ENCODE data around the gene ZNF263.
"Not testable (repeated sequence)": the region's sequence is repeated elsewhere in the genome, so short reads cannot be mapped to it uniquely, and the experiment has no call there.

ZNF263 gene

DNA sequence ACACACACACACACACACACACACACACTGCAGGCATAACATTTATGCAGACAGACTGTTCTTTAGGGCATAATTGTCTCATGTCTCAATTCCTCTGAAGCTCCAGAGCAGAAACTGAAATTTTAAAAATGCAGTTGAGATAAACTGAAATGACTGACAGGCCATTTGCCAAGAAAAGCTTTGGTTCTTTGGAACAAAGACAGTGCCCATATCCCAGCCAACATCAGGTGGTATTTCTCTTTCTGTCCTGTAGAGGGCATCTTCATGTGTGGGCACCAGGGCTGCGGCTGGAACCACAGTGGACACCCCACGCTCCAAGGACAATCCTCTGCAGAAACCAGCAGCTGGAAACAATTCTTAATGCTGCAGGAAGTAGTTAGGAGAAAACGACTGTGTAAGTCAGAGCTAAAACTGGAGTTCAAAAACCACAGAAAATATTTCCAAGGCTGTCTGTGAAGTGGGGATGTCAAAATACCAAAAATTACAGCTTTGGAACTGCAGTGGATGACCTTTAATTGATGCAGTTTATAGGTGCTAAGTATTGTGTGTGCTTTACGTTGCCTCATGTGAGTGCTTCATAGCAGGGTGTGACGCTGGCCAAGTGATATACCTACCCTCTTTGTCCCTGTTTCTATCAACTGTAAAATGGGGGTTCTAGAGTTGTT lies 16.3 kb upstream of the ZNF263 start:
- no peak for DNase-seq (ENCODE audit: low read depth, low spot score)

DNA sequence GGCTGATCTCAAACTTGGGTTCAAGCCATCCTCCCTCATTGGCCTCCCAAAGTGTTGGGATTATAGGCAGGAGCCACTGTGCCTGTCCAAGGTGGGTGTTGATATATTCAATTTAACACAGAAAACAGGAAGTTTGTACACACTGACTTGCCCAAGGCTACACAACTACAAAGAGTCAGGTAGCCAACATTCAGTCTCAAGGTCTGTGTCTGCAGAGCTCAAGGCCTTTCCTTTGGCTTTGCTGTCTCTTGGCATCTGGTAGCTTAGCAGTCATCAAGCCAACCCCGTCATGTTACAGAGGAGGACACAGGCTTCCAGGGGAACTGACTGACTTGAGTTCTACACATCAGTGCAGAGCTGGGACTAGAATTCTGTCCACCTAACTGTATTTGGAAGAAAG lies 15.0 kb upstream of the ZNF263 start:
- DNase-seq (ENCODE audit: low read depth, low spot score), result no peak

DNA sequence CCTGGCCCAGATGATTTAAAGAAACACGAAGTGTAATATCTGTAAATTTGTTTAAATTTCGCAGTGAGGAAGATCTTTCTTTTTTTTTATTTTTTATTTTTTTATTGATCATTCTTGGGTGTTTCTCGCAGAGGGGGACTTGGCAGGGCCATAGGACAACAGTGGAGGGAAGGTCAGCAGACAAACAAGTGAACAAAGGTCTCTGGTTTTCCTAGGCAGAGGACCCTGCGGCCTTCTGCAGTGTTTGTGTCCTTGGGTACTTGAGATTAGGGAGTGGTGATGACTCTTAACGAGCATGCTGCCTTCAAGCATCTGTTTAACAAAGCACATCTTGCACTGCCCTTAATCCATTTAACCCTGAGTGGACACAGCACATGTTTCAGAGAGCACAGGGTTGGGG lies 12.6 kb upstream of the ZNF263 start:
- not testable (repeated sequence) for DNase-seq (ENCODE audit: low read depth, low spot score)

DNA sequence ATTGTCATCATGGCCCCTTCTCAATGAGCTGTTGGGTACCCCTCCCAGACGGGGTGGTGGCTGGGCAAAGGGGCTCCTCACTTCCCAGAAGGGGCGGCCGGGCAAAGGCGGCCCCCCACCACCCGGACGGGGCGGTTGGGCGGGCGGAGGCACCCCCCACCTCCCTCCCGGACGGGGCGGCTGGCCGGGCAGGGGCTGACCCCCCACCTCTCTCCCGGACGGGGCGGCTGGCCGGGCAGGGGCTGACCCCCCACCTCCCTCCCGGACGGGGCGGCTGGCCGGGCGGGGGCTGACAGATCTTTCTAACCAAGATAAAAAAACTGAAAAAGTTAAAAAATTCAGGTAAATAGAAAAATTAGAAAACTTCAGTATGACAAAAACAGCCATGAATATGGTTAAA lies 12.0 kb upstream of the ZNF263 start:
- not testable (repeated sequence) for DNase-seq (ENCODE audit: low read depth, low spot score)

DNA sequence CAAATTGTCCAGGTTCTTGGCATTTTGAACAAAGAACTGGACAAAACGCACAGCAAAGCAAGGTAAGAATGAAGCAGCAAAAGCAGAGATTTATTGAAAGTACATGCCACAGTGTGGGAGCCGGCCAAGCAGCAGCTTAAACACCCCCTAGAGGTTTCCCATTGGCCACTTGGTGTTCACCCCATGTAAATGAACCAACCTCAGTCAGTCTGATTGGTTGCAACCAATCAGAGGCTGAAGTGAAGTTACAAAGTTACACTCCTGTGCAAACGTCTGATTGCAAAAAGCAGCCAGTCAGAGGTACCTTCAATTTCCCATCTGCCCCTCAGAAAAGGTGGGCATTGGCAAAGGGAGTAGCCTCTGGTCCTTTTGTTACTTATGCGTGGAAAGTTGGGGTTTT lies 8.8 kb upstream of the ZNF263 start:
- DNase-seq (ENCODE audit: low read depth, low spot score), result no peak

DNA sequence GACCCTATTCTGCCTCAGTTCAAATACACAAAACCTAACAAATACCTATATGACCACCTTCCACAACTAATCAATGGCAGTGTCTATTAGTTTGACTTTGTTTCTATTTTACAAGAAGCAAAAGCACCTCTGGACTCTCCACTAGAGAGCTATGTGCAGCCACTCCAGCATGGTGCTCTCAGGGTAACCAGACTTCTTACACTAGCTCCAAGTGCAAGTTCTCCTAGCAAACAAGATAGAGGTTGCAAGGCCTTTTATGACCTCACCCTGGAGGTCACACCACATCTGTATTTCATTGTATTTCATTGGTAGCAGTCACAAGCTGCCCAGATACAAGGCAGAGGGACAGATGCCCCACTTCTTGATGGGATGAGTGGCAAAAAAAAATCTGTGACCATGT lies 8.3 kb upstream of the ZNF263 start:
- no peak for DNase-seq (ENCODE audit: low read depth, low spot score)

DNA sequence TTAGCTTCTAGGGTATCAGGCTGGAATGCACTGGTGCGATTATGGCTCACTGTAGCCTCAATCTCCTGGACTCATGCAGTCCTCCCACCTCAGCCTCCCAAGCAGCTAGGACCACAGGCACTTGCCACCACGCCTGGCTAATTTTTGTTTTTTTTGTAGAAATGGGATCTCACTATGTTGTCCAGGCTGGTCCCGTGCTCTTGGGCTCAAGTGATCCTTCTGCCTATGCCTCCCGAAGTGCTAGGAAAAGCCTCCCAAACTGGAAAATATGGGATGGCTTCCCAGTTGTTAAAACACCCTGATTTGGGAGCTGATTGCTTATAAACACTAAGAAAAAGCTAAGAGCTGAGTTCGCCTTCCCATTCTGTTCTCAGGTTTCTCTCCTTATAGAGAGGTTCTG lies 6.6 kb upstream of the ZNF263 start:
- no peak for DNase-seq (ENCODE audit: low read depth, low spot score)

DNA sequence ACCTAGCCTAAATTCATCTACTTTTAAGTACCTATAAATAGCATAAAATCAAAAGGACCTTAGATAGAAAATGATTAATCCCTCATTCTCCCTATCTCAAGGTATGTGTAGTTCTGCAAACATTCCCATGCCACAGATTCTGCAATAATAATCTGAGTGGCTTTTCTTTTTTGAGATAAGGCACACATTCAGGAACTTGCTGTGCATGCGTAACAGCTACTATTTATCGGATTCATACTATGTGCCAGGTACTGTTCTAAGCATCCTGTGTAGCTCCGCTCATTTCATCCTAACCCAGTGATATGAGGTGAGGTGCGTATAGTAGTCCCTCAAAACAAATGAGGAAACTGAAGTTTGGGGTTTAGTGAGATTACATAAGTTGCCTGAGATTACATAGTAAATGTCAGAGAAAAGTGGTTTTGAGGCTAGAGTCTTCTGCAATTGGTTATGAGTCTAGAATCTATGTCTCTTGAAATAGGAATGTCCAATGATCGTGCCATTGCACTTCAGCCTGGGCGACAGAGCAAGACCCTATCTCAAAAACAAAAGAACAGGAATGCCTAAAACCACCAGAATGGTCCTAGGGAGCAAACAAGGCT lies 2.0 kb upstream of the ZNF263 start:
- DNase-seq (ENCODE audit: low read depth, low spot score), result no peak

DNA sequence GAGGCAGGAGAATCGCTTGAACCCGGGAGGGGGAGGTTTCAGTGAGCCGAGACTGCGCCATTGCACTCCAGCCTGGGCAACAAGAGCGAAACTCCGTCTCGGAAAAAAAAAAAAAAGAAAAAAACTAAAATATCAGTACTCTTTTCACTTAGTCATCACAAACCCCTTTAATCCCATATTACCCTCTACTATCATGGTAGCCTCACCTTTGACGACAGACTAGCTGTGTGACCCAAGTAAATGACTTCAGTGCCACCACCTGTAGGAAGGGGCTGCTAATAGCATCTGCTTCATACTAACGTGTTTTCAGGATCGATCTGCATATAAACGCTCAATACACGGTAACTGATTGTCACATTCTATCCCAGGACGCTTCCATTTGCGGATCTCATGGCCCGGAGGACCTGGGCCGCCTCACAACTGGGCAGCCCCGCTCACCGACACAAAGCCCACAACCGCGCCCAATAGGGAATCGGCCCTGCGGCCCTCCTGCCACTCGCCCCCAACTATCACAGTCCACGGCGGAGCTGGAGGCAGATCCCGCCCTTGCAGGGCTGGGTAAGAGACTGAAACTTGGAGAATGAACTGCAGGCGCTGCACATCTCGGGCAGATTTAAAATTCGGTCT lies 1.1 kb upstream of the ZNF263 start:
- DNase-seq (ENCODE audit: low read depth, low spot score), result no peak

DNA sequence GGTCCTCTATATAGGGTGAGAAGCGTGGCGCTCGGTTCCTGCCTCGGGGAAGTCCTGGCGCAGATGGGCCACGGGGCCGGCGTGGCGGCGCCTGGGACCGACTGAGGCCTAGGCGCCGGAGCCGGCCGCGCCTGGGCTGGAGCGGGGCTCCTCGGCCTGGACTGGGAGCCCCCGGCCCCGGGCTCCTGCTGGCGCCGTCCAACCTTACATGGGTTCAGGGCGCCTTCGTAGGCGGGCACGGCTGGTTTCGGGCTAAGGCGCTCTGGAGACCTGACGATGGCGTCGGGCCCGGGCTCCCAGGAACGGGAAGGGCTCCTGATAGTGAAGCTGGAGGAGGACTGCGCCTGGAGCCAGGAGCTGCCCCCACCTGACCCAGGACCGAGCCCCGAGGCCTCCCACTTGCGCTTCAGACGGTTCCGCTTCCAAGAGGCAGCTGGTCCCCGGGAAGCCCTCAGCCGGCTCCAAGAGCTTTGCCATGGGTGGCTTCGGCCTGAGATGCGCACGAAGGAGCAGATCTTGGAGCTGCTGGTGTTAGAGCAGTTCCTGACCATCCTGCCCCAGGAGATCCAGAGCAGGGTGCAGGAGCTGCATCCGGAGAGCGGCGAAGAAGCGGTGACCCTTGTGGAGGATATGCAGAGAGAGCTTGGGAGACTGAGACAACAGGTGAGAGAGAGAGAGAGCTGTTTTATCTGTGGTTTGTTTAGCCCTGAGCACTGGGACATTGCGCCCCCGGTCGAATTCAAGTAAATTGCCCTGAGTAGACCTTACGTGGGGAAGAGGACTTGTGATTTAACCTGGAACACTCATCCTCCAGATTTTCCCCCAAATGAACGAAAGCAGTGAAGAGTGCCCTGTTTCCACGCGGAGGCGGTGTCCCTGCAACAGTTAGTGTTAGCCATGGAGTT lies 504 bp downstream of the ZNF263 start:
- DNase-seq (ENCODE audit: low read depth, low spot score), result no peak

DNA sequence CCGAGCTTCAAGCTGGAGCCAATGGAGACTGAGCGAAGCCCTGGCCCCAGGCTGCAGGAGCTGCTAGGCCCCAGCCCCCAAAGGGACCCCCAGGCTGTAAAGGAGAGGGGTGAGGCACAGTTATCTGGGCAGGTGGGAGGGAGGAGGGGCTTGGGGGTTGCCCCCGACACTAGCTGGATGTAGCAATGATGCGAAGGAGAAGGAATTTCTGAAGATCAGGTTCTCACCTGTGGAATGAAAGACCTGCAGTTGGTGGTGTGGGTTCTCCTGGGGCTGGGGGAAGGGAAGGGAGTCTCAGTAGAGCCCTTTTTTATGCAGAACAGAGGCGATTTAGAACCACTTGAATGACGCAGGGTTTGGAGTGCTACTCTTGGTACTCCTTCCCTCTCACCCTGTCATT lies 1.8 kb downstream of the ZNF263 start:
- DNase-seq (ENCODE audit: low read depth, low spot score), result no peak

DNA sequence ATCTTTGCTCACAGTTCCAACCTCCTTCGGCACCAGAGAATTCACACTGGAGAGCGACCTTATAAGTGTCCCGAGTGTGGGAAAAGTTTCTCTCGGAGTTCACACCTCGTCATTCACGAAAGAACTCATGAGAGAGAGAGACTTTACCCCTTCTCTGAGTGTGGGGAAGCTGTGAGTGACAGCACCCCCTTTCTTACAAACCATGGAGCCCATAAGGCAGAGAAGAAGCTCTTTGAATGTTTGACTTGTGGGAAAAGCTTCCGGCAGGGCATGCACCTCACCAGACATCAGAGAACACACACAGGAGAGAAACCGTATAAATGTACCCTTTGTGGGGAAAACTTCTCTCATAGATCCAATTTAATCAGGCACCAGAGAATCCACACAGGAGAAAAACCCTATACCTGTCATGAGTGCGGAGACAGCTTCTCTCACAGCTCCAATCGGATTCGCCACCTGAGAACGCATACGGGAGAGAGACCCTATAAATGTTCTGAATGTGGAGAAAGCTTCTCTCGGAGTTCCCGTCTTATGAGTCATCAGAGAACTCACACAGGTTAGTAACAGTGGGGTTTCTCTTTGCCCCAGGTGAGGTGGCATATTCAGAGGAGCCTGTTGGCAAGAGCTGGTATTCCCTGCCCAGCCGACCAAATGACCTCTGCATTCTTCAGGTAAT lies 6.8 kb downstream of the ZNF263 start:
- DNase-seq (ENCODE audit: low read depth, low spot score), result no peak

DNA sequence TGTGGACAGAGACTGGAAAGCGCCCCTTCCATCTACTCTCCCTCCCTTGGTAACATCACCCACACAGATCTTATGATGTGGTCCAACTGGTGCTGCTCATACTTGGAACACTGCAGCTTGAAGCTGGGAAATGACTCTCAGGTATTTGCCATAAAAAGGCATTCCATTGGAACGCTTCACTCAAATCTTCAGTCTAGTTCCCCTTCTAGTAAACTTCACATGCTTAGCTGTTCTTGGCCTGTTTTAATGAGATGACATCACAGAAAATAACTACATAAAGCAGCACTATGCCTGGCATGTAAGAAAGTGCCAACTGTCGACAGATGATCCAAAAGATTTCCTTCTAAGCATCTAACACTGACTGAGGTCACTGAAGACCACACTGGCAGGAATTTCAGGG lies 9.3 kb downstream of the ZNF263 start:
- no peak for DNase-seq (ENCODE audit: low read depth, low spot score)

DNA sequence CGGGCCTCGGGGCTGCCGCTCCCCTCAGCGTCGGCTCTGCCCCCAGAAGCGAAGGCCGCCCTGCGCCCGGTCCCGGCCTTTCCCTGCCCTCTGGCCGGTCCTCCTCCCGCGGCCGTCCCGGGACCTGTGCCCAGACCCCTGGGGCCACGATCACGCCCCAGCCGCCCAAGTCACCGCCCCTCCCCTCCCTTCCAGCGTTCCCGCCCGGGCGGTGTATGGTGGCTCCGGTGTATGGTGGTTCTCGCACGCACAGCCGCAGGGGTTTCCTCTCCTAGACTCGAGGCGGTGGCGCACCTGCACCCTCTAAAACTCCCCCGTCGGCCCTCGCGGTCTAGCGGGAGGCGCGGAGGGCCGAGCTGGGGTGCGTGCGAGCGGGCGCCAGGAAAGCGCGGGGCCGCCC lies 11.9 kb downstream of the ZNF263 start:
- no peak for DNase-seq (ENCODE audit: low read depth, low spot score)

DNA sequence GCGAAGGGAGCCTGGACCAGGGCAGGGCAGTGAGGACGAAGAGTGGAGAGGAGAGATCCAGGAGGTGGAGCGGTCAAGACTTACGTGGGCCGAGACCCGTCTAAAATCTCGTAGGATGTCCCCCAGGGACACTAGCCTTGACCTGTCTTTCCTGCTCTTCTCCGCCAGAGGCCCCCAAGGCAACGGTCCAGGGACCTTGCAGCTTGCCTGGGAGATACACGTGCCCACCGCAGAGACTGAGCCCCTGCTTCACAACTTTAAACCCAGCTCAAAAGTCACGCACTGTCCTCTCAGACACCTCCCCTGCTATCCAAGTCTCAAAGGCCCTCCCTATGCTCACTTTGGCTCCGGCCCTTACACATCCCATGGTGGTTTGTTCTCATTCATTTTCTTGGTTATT lies 12.5 kb downstream of the ZNF263 start:
- no peak for DNase-seq (ENCODE audit: low read depth, low spot score)

DNA sequence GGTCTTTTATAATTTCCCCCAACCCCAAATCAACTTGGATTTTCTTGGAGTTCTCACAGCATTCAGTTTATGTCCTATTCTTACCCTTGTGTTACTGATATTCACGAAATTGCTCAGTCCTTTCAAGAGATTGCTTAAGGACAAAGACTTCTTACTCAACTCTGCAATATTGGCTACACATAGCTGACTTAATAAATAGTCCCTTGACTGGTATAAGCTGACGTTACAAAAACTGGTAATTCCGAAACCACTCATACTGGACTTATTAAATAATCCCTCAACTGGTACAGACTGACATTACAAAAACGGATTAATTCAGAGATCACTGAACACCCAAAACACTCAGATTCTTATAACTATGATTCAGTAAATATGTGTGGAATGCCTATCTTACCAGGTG lies 21.1 kb downstream of the ZNF263 start:
- DNase-seq (ENCODE audit: low read depth, low spot score), result no peak

DNA sequence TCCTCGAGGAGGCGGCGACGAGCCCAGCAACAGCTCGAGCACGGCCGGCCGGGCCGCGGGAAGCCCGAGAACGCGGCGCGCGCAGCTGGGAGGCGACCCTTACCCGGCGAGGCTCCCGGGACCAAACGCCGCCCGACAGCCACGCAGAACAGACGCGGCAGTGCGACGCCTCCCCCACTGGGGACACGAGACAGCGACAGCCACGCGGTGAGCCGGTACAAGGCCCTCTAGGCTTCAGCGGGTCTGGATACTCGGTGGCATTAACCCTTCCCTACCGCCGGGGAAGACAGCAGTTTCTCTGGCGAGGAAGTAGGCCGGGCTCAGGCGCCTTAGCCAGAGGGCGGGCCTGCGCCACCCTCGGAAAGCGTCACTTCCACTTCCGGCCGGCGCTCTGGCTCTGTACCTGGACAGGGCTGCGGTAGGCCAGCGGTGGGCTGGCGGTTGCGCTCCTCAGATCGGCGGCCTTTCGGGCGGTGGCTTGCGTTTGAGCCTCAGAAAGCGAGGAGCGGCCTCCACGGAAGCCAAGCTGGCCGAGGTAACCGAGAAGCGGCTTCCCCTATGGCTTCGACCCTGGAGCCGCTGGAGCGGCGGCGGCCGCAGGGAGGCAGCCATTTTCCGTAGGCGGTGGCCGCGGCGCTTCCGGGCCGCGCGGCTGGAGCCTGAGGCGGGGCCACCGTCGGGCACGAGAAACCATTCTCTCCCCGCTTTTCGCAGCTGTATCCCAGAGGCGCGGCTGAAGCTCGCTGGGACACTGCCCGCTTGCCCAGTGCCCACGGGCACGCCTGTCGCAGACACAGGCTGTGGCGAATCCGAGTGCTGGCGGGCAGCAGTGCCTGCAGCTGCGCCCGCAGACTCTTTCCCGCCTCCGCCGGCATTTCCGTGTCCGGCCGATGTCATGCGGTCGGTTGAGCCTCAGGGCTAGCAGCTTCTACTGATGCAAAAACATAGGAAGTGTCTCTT lies 22.1 kb downstream of the ZNF263 start, which contains the start of the genes TIGD7 and ZNF75A:
Gene TIGD7, minus strand, starts transcription at position 322 of the 960 bp plus-strand sequence. CDS start 4,816 bp downstream, outside the sequence.
Gene ZNF75A, plus strand, starts transcription at position 389 of the 960 bp plus-strand sequence. CDS start 2,932 bp downstream, outside the sequence.
- DNase-seq (ENCODE audit: low read depth, low spot score), result peak; percentile 50

DNA sequence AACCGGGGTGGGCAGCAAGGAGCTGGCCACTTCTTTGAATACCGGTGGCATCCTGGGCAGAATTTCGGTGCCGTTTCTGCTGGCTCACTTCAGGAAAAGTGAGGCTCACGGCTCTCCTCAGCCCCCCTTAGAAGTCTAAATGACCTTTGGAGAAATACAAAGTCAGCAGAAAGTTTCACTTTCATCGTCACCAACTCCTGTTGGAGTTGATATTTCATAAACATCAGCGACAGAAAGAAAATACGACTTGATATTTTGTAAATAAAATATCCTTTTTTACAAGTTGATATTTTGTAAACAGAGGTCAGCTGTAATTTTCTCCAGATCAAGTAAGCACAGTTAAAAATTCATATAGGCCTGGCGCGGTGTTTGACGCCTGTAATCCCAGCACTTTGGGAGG lies 22.8 kb downstream of the ZNF263 start:
- DNase-seq (ENCODE audit: low read depth, low spot score), result no peak

DNA sequence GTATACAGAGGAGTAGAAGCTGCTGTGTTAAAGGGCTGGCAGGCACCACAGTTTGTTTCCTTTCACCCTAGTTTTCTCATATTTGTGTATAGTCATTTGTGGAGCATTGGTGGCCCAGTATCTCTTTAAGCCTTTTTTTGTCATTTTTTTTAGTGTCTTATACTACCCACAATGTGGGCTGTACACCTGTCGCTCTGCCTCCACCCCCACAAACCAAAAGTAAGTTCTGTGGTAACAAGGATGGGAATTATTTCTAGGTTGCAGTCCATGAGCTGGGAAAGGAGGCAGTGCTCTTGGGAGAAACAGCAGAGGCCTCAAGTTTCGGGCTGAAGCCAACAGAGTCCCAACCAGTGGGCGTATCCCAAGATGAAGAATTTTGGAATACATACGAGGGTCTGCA lies 28.2 kb downstream of the ZNF263 start:
- DNase-seq (ENCODE audit: low read depth, low spot score), result no peak

DNA sequence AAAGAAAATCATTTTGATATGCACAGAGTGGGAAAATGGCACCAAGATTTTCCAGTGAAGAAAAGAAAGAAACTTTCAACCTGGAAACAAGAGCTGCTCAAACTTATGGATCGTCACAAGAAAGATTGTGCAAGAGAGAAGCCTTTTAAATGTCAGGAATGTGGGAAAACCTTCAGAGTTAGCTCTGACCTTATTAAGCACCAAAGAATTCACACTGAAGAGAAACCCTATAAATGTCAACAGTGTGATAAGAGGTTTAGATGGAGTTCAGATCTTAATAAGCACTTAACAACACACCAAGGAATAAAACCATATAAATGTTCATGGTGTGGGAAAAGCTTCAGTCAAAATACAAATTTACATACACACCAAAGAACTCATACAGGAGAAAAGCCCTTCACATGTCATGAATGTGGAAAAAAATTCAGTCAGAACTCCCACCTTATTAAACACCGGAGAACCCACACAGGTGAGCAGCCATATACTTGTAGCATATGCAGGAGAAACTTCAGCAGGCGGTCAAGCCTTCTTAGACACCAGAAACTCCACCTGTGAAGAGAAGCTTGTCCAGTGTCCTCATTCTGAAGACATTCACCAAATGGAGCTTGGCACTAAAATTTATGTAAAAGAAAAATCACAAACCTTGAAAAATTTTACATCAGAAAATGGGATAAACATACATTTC lies 34.2 kb downstream of the ZNF263 start:
- DNase-seq (ENCODE audit: low read depth, low spot score), result no peak

Data from smooth muscle cell of the brain vasculature (primary cell).